Brain pericyte (primary cell): Measurements from ENCODE around the gene NHEJ1.

Experiments
- DNase-seq: peaks from one replicate; pipeline ENCODE4 v3.0.0-alpha.2; 2012; ENCODE audit warnings: low read depth, low spot score

NHEJ1 gene

GRCh38 chr2:219029829-219030165 lies 130.8 kb downstream of the NHEJ1 start:
- no peak for DNase-seq

GRCh38 chr2:219028996-219029828 lies 131.4 kb downstream of the NHEJ1 start:
- no peak for DNase-seq

GRCh38 chr2:219028141-219028540 lies 132.5 kb downstream of the NHEJ1 start:
- no peak for DNase-seq

GRCh38 chr2:219027511-219028055 lies 133.0 kb downstream of the NHEJ1 start:
- no peak for DNase-seq

- no peak for DNase-seq
Measured at GRCh38 chr2:219026946-219027345, 133.7 kb downstream of the NHEJ1 start.

- no peak for DNase-seq
Measured at GRCh38 chr2:219025637-219026585, 134.7 kb downstream of the NHEJ1 start.
